COLO668 (cell line): Measurements from ENCODE around the gene MAPK1.
A peak's percentile ranks its signal among the peaks of the same experiment; 100 is the strongest.
"Not testable (repeated sequence)": the region's sequence is repeated elsewhere in the genome, so short reads cannot be mapped to it uniquely, and the experiment has no call there.

Experiments
- DNase-seq: peaks from one replicate; lab custom pipeline; 2025; ENCODE audit not compliant: unreplicated experiment; lab: John Stamatoyannopoulos, UW

Gene MAPK1

GRCh38 chr22:21867528-21868266 is at the start of gene MAPK1:
TSS of gene MAPK1 (minus strand) at chr22:21867645. CDS start at chr22:21867440, 205 bp downstream.
- DNase-seq: peak; percentile 93

- DNase-seq: no peak
Measured at GRCh38 chr22:21916309-21916918, 49.0 kb upstream of the MAPK1 start.

- no peak for DNase-seq
Measured at GRCh38 chr22:21915624-21916308, 48.3 kb upstream of the MAPK1 start.

GRCh38 chr22:21914033-21914642 is 46.7 kb upstream of the MAPK1 start:
- not testable (repeated sequence) for DNase-seq

- DNase-seq: not testable (repeated sequence)
Measured at GRCh38 chr22:21910367-21910766, 42.9 kb upstream of the MAPK1 start.

GRCh38 chr22:21909871-21910270 is 42.4 kb upstream of the MAPK1 start:
- DNase-seq: no peak

GRCh38 chr22:21907638-21908522 is 40.4 kb upstream of the MAPK1 start:
- no peak for DNase-seq

GRCh38 chr22:21905234-21905633 is 37.8 kb upstream of the MAPK1 start:
- not testable (repeated sequence) for DNase-seq

- no peak for DNase-seq
Measured at GRCh38 chr22:21904250-21904789, 36.9 kb upstream of the MAPK1 start.

GRCh38 chr22:21903283-21903682 is 35.8 kb upstream of the MAPK1 start:
- no peak for DNase-seq

- no peak for DNase-seq
Measured at GRCh38 chr22:21902296-21903087, 35.0 kb upstream of the MAPK1 start.

GRCh38 chr22:21898354-21898896 is 31.0 kb upstream of the MAPK1 start:
- DNase-seq: no peak

GRCh38 chr22:21896951-21897513 is 29.6 kb upstream of the MAPK1 start:
- DNase-seq: no peak

GRCh38 chr22:21896275-21896674 is 28.8 kb upstream of the MAPK1 start:
- DNase-seq: not testable (repeated sequence)

- DNase-seq: no peak
Measured at GRCh38 chr22:21894799-21895198, 27.4 kb upstream of the MAPK1 start.

GRCh38 chr22:21889251-21889990 is 22.0 kb upstream of the MAPK1 start:
- DNase-seq: no peak

GRCh38 chr22:21887841-21888240 is 20.4 kb upstream of the MAPK1 start:
- no peak for DNase-seq

- DNase-seq: not testable (repeated sequence)
Measured at GRCh38 chr22:21883930-21884329, 16.5 kb upstream of the MAPK1 start.
